HG02938 (cell line): ENCODE data around the gene IKBKE.
"Not testable (repeated sequence)": the region's sequence is repeated elsewhere in the genome, so short reads cannot be mapped to it uniquely, and the experiment has no call there.

ENCODE experiments used
- ATAC-seq: cut with Tn5 transposase; IDR thresholded peaks from one replicate; pipeline ENCODE4 v1.9.1; 2021; ENCODE audit warnings: mild to moderate bottlenecking, moderate library complexity; ENCODE audit not compliant: unreplicated experiment

IKBKE gene

GRCh38 chr1:206472454-206472853 lies 2.2 kb downstream of the IKBKE start:
- ATAC-seq, result no peak

- ATAC-seq, result no peak
Observed at GRCh38 chr1:206472886-206473285, 2.6 kb downstream of the IKBKE start.

DNA sequence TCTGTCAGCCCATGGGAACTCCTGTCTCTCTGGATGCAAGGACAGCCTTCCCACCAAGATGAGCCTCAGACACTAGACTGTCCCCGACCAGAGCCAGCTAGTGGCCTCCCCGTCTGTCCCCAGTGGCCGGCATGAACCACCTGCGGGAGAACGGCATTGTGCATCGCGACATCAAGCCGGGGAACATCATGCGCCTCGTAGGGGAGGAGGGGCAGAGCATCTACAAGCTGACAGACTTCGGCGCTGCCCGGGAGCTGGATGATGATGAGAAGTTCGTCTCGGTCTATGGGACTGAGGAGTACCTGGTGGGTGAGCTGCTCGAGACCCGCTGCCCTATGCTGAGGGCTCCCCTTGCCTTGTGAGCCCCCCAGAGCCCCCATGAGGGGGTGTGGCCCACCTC lies 5.8 kb downstream of the IKBKE start:
- no peak for ATAC-seq

- no peak for ATAC-seq
Observed at GRCh38 chr1:206476591-206476990, 6.3 kb downstream of the IKBKE start.

DNA sequence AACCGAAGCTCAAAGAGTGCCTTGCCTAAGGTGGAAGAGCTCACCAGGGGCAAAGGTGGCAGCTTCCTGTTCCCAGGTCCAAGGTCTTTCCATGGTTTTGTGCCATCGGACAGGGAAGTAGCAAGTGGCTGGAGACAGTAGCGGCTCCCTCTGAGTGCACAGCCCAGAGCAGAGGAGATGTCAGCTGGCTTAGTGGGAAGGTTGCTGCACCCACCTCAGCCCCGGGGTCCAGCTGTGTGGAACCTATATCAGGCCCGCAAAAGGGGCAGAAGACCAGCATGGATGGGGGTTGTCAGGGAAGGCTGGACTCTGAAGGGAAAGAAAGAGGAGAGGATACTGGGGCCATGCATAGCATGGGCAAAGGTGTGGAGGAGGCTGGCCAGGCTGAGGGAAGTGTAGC lies 6.8 kb downstream of the IKBKE start:
- ATAC-seq, result no peak

- no peak for ATAC-seq
Observed at GRCh38 chr1:206477581-206478380, 7.5 kb downstream of the IKBKE start.

DNA sequence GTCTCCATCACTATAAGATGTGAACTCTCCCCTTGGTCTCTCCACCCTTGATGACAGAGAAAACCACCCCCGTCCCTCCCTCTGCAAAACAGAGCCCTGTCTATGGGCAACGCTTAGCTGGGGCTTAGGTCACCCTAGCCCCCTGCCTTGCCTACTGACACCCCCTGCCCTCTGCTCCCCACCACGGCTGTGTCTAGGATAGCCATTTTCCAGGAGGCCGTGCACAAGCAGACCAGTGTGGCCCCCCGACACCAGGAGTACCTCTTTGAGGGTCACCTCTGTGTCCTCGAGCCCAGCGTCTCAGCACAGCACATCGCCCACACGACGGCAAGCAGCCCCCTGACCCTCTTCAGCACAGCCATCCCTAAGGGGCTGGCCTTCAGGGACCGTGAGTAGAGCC lies 8.5 kb downstream of the IKBKE start:
- ATAC-seq, result no peak

GRCh38 chr1:206479183-206480125 lies 9.2 kb downstream of the IKBKE start:
- ATAC-seq, result no peak

DNA sequence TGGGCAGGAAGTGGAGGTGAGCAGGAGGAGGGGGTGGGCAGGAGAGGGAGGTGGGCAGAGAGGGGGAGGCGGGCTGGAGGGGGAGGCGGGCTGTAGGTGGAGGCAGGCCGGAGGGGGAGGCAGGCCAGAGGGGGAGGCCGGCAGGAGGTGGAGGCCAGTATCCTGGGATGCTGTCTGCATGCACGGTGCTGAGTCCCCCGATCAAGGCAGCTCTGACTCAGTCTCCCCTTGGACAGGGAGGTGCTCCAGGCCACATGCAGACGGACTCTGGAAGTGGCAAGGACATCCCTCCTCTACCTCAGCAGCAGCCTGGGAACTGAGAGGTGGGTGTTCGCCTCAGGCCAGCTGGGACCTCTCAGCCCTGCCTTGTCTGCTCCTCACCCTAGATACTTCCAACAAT lies 9.9 kb downstream of the IKBKE start:
- ATAC-seq, result no peak

- no peak for ATAC-seq
Observed at GRCh38 chr1:206482611-206483010, 12.3 kb downstream of the IKBKE start.

GRCh38 chr1:206483864-206484263 lies 13.6 kb downstream of the IKBKE start:
- not testable (repeated sequence) for ATAC-seq

DNA sequence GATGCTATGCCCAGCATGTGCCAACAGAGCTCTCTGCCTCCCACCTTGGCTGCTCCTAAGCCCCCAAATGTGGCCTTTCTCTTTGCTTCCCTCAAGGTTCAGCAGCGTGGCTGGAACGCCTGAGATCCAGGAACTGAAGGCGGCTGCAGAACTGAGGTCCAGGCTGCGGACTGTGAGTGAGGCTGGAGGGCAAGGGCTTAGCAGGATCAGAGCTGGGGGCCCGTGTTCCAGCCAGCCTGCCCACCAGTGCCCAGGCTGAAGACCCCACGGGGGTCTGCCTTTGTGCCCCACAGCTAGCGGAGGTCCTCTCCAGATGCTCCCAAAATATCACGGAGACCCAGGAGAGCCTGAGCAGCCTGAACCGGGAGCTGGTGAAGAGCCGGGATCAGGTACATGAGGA lies 14.6 kb downstream of the IKBKE start:
- ATAC-seq, result no peak

DNA sequence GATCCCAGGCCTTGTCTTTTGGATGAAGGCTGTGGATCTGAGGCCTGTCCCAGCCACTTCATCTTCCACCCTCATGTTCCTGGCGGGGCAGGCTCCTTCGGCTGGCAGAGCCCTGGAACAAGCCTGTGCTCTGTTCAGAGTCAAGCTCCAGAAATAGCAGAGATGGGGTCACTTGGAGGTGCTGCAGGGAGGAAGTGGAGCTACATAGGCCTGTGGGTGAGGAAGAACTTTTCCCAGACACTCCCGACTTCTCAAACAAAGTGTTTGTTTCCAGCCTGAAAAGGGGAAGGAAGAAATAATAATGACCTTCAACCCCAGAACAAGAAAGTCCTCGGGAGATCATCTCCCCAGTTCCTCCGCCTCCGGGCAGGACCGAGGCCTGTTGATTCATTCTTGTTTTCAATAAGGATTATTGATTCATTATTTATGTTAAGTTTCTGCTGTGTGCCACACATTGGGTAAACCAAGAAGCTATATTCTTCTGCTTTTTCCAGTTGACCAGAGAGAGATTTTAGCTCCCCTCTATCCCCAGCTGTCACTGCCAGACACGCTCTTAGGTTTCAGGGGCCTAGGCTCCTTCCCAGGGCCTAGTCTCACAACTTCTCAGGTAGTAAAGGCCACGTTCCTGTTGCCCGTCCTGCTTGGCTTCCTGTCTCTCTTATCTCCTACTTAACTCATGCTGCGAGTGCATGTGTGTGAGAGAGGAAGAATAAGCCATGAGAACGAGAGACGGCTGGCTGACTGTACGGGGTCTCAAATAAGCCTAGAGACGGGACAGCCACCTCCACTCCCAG lies 16.9 kb downstream of the IKBKE start:
- ATAC-seq, result no peak

DNA sequence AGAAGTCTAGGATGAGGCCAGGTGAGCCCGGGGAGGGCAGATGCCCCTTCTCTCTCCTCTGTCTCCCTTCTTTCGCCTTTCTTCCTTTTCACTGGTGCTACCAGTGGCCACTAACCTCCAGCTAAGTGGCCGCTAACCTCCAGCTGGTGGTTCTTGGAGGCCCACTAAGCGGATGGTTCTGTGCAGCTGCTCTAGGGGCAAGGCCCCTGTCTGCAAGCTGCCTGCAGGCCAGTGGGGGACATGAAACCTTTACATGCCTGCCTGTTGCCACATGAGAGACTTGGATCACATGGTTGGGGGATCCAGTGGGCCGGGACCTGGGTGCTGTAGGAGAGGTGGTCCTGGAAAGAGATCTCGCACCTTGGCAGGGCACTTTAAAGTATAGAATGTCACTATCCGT lies 17.7 kb downstream of the IKBKE start:
- no peak for ATAC-seq

DNA sequence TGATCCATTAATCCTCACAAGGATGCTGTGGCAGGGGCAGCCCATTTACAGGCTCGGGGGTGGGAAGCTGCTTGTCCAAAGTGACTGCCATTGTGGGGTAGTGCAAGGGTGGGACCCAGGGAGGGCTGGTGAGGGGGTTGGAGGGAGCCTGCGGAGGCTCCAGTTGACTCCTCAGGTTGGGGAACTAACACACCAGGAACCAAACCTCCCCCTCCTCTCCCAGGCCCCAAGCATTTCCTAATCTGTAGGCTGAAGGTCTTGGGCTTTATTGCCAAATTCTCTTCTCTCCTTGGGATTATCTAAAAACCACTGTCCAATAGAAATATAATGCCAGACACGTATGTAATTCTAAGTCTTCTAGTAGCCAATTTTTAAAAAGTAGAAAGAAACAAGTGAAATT lies 18.2 kb downstream of the IKBKE start:
- ATAC-seq, result no peak

DNA sequence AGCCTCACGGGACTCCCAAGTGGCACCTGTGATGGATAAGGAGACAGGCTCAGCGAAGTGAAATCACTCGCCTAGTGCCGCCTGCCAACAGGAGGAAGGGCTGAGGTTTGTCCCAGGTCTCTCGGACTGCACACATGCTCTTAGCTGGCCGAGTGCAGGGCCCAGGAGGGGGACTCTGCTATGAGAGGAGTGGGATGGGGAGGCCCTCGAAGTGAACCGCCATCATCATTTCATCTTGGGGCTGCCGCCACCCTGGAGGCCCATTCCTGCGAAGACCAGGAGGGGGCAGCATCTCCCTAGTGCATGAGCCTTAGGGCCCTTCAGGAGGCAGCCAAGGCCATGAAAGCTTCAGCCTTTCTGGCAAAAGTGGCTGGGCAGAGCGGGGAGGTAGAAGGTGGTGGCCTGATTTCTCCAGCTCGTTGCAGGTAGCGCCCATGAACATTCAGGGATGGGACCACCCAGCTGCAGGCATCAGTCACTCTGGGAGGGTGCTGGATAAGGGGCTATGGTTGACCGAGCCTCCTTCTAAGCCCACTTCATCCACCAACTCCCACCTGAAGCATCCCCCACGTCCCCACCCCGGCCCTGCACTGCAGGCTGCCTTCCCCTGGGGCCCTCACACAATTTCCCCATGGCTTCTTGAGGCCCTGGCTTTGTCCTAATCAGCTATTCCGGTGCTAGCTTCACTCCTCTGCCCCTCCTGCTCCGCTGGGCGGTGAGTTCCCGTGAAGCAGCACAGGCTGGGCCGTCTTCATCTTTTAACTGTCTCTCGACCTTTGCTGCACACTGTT lies 19.9 kb downstream of the IKBKE start:
- no peak for ATAC-seq

- ATAC-seq, result no peak
Observed at GRCh38 chr1:206490771-206491405, 20.6 kb downstream of the IKBKE start.

- ATAC-seq, result no peak
Observed at GRCh38 chr1:206491616-206492015, 21.3 kb downstream of the IKBKE start.

GRCh38 chr1:206492589-206492988 lies 22.3 kb downstream of the IKBKE start:
- no peak for ATAC-seq

DNA sequence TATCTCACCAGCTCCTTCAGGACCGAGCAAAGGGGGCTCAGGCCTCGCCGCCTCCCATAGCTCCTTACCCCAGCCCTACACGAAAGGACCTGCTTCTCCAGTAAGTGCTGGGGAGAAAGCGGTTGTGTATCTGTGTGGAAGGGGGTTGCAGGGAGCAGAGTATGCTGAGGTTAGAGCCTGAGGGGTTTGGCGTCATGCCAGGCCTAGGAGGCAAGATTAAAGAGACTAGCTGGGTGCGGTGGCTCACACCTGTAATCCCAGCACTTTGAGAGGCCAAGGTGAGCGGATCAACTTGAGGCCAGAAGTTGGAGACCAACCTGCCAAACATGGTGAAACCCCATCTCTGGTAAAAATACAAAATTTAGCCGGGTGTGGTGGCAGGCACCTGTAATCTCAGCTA lies 23.0 kb downstream of the IKBKE start:
- ATAC-seq, result no peak
